Stimulated activated CD8-positive, alpha-beta memory T cell treated with anti-CD3 and anti-CD28 coated beads, Interleukin-2, amount 100 ng/mL, for 1 hour (primary cell): ENCODE measurements around the gene POLR2J.
A peak's percentile ranks its signal among the peaks of the same experiment; 100 is the strongest.
"Not testable (repeated sequence)": the region's sequence is repeated elsewhere in the genome, so short reads cannot be mapped to it uniquely, and the experiment has no call there.

Source experiments
- DNase-seq, 2 donors: peaks; one replicate each; pipeline ENCODE4 v3.0.0-alpha.2; 2020; ENCODE audit warnings: low read depth in 2 of 2

POLR2J gene

DNA sequence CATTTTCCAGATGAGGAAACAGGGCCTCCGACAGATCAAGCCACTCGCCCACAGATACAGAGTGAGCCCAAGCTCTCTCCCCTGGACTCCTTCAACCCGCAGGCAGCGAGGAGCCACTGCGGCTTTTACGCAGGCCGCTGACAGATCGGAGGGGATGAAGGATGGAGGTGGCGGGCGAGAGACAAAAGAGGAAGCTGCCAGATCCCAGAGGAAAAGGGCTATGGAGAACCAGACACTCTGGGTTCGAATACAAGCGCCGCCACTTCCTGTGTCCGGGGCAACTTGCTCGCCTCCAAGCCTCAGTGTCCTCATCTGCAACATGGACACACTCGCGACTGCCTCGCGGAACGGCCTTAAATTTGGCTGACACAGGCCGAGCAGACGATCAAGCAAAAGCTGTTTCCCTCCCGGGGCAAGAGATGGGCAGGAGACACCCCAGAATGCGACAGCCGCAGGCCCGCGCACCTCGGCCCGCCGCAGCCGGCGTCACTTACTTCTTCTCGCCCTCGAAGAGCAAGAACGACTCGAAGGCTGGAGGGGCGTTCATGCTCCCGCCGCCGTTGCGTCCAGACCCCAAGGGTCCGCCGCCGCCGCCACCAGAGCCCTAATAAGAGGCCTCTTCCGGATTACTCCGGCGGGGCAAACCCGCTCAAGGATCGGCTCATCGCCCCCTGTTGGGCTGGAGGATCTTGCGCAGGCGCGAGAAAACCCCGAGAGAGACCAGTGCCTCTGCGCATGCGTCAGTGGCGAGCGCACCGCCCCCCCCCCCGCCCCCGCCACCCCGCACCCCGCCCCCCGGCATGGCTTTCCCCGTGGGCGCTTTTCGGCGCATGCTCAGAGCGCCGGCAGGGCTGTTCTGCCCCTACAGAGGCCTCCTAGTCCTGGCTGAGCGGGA, at the start of gene POLR2J:
POLR2J (minus strand) TSS at position 609 of the 895 bp plus-strand sequence; CDS start at position 547, 62 bp downstream.
- DNase-seq, result peak; percentile 83 to 99

DNA sequence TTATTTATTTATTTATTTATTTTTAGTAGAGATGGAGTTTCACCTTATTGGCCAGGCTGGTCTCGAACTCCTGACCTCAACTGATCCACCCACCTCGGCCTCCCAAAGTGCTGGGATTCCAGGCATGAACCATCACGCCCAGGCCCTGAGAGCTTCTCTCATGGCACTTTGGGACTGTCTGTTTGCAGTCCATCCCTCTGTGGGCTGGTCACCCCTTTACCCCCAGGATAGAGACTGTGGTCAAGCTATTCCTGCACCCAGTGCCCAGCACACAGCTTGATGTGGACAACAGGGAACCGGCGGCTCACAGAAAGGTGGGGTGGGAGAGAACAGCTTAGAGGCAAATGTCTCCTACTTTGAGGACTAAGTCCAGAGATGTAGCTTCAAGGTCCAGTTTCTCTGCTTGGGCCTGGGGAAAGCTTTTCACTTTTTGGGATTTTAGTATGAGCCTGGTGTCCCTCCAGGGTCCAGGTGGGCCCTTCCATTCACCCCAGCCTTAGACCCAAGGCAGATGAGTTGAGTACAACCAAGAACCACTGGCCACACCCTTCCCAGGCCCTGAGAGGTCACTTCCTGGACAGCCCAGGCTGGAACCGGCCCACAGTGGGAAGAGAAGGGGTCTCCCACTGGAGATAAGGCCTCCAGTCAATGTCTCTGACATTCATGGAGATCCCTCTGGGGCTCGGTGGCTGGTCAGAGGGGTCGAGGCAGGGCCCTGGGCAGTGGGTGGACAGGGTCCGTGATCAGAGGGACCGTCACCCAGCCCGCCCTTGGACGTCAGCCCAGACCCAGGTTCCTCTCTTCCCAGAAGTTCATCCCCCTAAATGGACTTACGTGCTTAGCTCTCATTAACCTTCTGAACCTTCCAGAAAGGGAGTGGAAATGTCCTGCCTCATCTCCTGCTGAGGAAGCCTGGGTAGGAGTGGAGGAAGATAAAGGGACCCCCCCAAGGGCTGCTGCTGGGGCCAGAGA, 49.4 kb upstream of the POLR2J start:
- not testable (repeated sequence) for DNase-seq

DNA sequence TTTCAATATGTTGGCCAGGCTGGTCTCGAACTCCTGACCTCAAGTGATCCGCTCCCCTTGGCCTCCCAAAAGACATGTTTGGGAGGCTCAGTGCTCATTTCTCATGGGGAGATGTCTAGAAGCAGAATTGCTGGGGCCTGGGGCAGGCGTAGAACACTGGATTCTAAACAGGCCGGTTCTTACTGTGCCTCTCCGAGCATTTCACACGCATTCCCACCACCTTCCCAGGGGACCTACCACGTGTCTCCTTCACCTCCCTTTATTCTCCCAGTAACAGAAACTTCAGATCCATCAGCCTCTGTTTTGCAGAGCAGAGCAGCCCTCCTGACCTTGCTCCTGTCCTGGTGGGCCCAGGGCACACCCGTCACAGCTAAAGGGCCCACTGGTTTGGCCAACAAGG, 48.5 kb upstream of the POLR2J start:
- DNase-seq, result not testable (repeated sequence)

DNA sequence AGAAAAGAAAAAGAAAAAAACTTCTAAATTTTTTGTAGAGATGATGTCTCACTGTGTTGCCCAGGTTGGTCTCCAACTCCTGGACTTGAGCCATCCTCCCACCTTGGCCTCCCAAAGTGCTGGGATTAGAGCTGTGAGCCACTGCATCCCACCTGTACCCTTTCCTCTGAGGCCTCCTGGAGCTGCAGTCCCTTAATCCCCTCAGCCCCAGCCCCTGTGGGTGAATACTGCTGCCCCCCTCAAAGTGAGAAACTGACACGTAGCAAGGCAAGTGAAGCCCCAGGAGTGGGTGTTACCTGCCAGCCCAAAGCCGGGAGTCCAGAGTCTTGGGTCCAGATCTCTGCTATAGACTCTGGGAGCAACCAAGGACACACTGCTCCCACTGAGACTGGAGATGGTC, 46.1 kb upstream of the POLR2J start:
- not testable (repeated sequence) for DNase-seq

DNA sequence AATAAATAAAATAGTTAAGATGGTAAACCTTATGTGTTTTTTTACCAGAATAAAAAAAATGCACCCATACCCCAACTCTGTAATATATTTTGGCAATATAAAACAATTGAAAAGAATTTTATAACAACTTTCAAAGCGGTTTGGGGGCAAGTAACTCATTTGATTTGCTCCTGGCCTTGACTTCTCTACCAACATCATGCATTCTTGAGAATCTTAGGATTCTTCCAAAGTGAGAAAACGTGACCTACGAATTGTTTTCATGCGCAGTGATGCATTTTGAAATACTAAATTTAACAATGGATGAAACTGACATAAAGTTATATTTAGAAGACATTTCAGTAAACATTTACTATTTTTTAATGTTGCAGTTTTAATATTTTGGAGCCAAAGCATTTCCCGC, 42.1 kb upstream of the POLR2J start:
- not testable (repeated sequence) for DNase-seq

DNA sequence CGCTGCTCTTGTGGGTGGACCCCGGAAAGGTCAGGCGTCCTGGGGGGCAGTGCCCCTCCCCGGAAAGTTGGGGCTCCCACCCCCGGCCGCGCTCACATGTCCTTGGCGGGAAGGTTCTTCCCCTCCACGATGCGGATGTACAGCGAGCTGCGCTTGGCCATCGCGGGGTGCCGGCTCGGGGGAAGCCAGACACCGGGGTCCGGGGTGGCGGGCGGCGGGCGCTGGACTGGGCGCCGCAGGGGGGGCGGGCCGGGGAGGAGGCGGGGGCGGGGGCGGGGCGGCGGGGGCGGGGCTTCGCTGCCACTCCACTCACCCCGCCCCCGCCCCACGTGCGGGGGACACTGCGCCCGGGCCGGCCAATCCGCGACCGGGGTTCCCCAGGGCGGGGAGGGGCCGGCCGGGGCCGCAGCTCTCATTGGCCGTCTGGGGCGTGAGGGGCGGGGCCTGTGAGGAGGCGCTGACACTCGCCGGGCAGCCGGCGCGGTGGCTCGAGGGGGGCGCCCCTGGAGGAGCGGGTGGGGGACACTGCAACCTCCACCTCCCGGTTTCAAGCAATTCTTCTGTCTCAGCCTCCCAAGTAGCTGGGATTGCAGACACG, 38.9 kb upstream of the POLR2J start, which contains the start of gene RASA4B:
RASA4B (minus strand) TSS at position 228 of the 598 bp plus-strand sequence; CDS start at position 161, 67 bp downstream.
- DNase-seq, result not testable (repeated sequence)

DNA sequence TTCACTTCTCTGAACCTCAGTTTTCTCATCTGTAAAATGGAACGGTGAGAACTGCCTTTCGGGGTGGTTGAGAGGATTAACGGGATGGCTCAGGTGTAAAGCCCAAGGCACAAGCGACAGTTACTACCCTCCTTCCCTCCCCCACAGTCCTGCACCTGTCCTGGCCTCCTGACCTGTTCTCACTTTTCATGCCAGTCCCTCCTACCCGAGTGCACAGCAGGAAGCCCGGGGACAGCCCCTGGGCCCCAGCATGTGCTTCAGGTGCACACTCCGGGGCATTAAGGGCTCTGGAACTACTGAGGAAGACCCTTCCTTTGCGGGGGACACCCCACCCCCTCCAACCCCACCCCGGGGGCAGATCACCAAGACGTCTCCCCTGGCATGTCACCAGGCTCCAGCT, 38.2 kb upstream of the POLR2J start:
- not testable (repeated sequence) for DNase-seq

DNA sequence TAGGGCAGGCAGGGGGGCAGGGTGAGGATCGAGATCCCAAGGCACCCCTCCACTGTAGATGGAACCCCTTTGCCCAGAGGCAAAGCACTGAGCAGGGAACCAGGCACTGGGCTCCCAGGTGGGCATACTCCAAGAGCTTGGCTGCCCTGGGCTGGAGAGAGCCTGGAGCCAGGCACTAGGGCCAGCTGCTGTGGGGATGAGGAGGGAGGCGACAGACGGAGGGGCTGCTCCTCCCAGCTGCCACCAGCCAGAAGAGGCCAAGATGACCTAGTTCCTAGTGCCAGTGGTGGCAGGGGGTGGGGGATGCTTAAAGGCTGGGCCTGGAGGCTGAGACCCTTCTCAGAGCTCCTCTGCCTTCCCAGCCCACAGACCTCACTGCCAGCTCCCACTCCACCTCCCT, 37.2 kb upstream of the POLR2J start:
- not testable (repeated sequence) for DNase-seq

DNA sequence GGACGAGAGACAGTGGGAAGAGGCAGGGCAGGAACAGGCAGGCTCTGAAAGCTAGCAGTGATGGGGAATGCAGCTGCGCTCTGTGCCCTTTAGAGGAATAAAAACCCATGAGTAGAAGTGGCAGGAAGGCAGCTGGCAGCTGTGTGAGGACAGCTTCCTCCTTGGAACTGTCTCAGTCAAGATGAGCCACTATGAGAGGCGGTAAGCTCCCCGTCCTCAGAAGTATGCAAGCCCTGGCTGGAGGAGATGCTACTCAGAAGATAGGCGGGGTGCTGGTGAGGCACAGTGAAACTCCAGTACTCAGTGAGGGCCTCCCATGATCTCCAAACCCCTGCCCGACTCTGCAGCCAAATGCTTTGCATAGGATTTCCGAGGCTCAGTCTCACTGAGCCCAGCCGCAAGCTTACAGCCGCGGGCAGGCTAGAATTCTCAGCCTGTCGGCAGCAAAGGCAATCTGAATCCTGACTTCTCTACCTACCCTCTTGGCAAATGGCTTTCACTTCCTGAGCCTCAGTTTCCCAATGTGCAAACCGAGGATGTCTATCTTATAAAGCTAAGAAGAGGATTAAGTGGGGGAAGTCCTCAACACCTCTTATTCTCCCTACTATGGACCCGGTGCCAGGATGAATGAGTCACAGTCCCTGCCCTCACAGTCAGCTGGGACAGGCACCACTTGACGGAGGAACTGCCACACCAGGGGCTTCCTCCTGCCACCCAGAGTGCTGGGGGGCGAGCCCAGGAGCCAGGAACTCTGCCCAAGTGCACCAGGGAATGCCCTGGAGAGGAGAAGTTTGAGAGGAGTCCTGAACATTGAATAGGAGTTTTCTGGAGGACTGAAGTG, 36.4 kb upstream of the POLR2J start:
- not testable (repeated sequence) for DNase-seq

DNA sequence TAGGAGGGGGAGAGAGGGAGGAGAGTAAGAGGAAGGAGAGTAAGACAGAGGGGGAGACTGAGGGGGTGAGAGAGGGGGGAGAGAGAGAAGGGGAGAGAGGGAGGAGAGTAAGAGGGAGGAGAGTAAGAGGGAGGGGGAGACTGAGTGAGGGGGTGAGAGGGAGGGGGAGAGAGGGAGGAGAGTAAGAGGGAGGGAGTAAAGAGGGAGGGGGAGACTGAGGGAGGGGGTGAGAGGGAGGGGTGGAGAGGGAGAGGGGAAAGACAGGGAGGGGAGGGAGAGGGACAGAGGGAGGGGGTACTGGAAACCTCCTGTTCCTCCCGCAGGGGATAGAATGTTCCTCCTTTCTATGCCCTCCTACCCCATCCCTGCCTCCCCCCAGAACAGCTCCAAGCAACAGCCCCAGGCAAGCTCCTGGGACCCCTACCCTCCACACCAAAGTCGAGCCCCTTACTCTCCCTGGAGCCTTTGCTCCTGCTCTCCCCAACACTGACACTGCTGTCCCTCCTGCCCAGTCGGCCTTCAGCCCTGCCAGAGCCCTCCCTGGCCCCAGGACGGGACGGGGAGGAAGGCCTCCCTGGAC, 34.0 kb upstream of the POLR2J start:
- DNase-seq, result not testable (repeated sequence)

DNA sequence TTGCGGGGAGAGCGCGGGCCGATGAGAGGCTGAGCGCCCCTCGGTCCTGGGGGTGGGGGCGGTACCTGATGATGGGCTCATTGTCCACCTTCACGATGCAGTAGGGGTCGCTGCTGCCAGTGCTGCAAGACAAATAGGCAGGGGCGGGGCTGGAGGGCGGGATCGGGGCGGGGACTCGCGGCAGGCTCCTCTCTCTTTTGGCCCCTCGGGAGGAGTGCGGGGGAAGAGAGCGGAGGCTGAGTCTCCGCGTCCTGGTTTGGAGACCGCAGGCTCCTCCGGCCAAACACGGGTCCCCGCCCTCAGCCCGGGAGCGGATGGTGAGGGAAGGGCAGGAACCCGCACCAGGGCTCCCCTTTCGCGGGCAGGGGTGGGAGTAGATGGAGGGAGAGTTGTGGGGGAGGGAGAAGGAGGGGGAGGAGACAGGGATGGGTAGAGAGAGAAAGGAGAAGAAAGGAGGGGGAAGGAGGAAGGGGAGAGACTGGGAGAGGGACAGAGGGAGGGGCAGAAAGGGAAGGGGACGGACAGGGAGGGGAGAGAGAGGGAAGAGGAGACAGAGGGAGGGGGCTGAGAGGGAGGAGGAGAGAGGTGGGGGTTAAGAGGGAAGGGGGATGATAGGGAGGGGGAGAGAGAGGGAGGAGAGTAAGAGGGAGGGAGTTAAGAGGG, 33.3 kb upstream of the POLR2J start:
- DNase-seq, result not testable (repeated sequence)

DNA sequence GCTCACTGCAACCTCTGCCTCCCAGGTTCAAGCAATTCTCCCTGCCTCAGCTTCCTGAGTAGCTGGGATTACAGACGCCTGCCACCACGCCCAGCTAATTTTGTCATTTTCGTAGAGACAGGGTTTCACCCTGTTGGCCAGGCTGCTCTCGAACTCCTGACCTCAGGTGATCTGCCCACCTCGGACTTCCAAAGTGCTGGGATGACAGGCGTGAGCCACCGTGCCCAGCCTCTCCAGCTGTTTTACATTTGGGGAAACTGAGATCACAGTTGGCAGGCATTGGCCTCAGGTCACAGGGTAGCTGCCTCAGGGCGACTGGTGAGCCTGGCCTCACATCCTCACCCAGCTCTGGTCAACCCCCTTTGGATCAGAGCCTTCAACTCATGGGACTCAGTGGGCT, 31.9 kb upstream of the POLR2J start:
- DNase-seq, result not testable (repeated sequence)

DNA sequence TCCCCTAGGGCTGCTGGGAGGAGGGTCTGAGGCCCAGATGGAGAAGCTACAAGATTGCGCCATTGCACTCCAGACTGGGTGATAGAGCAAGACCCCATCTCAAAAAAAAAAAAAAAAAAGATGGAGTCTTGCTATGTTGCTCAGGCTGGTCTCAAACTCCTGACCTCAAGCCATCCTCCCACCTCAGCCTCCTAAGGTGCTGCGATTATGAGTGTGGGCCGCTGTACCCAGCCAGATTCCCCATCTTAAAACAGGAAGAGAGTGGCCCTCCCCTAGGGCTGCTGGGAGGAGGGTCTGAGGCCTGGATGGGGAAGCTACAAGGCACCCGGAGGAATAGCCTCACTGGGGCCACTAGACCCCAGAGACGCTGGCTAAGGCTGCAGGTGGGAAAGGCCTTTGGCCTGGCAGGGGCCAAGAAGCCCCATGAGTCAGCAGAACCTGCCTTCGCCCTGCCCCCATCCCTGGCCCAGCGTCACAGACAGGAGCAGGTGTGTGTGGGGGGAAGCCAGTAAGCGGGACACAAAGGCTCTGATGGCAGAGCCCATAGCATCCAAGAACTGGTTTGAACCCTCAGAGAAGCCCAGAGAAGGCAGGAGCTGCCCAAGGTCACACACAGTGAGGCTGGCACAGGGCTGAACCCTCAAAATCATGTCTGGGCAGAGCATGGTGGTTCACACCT, 28.8 kb upstream of the POLR2J start:
- DNase-seq, result not testable (repeated sequence)

DNA sequence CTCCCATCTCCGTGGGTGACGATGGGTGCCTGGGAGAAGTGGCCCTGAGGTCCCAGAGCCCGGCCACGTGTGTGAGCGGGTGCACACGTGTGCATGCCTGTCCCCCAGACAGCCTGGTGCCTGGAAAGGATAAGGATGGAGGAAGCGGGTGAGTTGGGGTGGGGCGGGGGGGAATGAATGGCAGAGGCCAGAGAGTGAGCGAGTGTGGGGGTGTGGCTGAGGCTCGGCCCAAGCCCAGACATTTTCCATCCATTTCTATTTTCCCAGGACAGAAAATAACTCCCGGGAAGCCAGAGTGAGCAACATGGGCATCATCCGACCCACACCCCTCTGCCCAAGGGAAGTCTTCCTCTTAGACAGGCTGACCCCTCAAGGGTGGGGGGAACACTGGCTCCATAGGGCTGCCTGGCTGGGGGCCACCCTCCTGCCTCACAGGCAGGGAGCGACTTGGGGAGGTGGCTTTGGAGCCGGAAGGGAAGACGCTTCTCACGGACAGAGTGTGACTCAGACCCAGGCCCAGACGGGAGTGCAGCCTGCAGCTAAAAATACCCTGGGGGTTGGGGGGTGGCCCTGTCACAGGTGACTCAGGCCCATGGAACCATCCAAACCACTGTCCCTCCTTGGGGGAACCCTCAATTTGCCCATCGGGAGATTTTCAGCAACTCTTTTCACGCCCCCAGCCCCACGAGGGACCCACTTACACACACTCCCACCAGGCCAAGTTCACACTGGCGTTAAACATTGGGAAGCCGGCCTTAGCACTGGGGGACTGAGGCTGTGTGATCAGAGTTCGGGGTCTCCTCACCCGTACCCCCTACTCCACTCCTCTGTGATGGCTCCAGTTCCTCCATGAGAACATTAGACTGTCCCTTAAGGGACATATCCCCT, 26.8 kb upstream of the POLR2J start:
- not testable (repeated sequence) for DNase-seq

DNA sequence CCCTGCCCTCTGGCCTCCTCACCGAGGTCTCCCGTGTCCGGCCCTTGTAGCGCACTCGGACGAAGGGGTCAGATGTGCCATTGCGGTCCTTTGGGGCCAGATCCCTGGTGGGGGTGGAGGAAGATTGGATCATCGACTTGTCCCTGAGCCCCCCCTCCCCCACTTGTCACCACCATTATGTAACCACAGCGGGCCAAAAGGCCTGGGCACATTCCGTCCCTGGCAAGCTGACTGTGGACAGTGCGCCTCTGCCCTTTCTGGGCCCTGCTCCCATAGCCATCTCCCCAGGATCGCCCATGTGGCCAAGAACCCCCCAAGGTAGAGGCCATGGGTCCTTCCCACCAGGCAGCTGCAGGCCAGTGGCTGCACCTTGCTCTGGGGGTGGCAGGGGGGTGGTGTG, 24.4 kb upstream of the POLR2J start:
- DNase-seq, result not testable (repeated sequence)

DNA sequence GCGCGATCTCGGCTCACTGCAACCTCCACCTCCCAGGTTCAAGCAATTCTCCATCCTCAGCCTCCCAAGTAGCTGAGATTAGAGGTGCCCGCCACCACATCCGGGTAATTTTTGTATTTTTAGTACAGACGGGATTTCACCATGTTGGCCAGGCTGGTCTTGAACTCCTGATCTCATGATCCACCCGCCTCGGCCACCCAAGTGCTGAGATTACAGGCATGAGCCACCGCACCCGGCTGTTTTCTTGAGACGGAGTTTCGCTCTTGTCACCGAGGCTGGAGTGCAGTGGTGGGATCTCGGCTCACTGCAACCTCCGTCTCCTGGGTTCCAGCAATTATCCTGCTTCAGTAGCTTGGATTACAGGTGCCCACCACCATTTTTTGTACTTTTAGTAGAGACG, 19.6 kb upstream of the POLR2J start:
- DNase-seq, result not testable (repeated sequence)

DNA sequence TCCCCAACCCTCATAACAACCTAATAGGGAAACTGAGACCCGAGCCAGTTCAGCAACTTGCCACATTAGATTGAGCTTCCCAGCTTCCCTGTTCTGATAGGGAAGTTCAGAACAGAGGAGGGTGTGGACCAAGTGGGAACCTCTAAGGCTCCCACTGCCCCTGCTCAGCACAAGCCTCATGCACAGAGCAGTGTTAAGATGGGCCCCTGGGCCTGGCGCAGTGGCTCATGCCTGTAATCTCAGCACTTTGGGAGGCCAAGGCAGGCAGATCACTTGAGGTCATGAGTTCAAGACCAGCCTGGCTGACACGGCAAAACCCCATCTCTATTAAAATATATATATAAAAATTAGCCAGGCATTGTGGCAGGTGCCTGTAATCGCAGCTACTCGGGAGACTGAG, 18.6 kb upstream of the POLR2J start:
- not testable (repeated sequence) for DNase-seq

DNA sequence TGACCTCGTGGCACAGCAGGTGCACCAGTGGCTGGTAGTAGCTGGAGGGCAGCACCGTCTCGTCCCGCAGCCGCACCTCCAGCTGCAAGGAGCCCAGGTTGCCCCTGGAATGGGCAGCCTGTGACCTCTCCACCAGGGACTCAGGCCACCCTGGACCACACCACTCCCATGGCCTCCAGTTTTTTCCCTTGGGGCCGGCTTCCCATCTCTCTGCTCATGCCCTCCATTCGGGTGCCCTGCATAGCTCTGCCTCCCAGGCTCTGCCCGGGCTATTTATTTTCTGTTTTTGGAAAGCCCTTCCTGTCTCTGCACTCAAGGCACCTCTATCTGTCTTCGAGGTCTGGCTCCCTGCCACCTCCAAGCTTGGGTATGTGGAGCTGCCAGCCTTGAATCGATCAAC, 18.1 kb upstream of the POLR2J start:
- not testable (repeated sequence) for DNase-seq
